ENCODE measurements around the gene DHX29.
A peak's percentile ranks its signal among the peaks of the same experiment; 100 is the strongest.

Gene DHX29

DNA sequence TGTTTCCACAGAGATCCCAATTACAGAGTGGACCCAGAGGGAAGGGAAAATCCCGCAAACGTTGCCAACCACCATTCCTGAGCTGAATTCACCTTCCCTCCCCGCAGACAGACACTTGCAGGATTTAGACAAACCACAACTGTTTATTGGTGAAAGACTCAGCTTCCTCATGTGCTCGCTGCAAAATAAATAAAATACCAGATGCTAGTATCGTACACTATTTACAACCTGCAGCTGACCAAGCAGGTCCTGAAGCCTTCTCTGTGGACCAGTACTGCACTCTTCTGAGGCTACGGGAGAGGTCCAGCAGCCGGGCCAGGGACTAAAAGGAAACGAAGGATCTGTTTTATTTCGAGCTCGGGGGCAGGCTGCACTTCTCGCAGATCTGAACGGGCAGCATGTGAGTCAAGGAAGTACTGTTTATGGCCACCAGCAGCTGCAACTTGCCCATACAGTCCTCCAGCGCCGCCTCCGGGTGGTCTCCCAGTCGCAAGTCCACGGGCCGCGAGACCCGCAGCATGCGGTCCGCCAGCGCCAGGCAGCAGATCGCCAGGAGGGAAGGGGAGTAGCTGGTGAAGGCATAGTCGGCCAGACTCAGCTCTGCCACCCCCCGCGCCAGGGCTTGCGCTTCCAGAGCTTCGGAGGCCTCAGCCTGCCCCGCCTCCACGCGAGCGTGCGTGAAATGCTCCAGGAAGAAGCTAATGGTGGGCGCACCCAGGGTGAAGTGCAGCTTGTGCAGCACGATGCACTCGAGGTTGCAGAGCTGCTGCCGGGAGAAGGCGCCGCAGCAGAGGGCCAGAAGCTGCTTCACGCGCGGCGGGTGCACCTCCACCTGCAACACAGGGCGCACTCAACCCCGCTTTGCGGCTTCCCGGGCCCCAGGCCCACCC, 76.2 kb downstream of the DHX29 start:
- peak; percentile 20 for DNase-seq

DNA sequence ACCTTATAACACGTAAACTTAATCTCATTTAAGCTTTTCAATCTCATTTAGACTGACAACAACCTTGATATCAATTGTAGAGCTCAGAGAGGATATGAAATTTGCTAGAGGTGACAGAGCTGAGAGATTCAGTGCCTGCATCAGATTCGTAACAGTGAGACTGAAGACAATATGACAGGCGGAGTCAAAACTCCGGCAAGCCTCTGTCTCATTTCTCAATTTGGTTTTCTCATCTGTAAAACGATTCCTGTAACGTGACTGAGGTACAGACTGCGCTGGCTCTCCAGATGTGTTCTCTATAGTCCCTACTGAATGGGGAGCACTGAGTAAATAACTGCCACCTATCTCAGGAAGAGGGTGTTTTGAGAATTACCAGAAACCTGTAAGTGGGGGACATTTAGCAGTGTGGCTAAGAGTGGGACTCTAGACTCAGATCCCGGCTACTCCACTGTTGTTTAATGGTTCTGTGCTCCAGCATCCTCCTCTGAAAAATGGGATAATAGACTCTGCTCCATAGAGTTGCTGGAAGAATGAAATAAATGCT, 77.3 kb downstream of the DHX29 start:
- no peak for DNase-seq

DNA sequence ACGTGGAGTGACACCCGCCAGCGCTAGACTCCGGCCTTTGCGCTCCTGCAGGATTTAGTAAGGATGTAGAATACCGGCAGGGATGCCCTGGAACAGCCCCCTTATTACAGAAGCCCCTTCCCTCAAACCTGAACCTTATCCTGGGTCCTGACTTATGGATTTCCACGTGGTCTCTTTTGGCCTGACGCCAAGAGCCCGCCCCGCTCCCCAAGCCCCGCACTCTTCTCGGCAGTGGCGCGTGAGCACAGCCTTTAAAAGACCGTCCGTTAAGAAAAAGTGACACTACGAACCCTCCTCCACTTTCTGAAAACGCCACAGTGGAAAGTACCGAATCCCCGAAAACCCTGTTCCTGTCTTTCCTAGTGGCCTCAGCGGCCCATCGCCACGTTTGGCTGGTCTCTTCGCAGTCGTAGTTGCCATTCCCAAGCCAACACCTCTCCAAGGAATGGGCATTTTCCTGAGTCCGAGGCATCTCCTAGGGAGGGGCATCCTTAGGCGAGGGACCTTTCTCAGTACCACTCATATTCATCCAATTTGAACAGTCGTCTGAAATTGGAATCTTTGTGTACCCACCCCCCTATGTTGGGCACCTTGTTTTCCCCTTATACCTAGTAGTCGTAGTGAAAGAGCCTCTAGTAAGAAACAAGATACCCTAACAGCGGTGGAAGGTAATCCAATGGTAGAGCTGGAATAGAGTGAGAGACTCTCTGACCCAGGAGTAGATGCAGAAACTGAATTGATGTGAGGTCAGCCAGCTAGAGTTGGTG, 79.6 kb downstream of the DHX29 start:
- no peak for DNase-seq

DNA sequence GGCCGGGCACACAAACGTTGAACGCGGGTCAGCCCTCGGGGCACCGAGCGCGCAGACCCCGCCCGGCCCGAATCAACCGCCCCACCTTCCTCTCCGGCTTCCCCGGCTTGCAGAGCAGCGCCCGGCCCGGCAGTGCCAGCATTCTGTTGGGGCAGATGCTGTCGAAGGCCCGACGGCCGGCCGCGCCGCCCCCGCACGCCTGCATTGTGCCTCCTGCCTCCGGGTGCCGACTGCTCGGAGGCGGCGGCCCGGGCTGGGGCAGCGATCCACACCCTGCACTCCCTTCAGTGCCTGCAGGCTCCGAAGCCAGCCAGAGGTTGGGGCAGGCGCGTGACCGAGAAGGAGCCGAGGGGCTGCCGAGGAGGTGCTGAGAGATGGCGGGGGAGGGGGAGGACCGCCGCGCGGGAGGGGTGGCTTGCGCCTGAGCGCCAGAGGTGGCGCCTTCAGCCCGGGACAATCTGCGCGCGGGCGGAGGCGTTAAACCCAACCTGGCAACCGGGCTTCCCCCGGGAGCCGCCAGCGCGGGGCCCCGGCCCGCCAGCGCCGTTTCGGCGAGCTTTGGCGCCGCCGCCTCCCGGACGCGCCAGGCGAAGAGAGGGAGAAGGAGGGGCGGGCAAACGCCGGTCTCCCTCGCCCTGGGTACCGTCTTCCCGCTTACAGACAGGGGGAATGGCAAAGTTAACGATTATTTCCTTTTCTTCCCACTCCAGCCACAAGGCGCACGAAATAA, 80.4 kb downstream of the DHX29 start, which contains the start of gene MCIDAS:
TSS of gene MCIDAS (minus strand) at position 382 of the 730 bp plus-strand sequence. CDS start at position 205, 177 bp downstream.
- peak; percentile 52 for DNase-seq

DNA sequence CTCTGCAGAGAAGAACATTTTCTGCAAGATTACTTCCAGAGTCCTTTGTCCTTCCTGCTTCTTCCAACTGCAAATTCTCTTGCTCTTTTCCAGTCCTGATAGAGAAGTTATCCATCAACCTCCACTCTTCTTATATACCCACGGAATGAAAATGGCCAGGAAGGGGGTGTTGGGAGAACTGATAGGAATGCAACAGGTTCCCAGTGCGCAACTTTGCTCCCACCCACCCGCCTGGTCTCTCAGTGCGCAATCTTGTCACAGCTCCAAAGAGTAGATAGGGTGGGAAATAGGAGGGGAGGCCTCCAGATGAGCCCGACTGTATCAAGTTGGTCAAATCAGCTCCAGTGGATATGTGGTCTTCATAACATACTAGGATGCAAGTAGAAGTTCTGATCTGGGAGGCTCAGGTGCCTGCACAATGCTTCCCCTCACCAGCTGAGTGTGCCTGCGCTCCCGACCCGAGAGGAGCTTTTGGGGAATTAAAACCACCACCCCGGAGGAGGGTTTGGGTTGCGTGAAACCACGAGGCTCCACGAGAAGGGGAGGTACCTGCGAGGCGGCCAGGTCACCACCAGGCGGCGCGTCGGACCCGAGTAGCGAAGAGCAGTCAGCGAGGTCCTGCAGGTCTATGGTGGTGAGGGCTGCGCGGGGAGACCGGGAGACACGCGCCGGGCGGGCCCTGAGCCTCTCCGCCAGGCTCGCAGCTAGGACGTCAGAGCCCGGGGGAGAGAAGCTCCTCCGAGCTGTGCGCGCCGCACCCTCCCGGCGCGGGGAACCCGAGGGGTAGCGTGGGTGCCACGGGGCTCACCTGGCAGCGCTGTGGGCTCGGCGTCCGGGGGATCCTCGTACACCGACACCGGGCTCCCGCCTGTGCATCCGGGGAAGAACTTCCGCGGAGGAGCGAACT, 81.2 kb downstream of the DHX29 start:
- DNase-seq: peak; percentile 30

DNA sequence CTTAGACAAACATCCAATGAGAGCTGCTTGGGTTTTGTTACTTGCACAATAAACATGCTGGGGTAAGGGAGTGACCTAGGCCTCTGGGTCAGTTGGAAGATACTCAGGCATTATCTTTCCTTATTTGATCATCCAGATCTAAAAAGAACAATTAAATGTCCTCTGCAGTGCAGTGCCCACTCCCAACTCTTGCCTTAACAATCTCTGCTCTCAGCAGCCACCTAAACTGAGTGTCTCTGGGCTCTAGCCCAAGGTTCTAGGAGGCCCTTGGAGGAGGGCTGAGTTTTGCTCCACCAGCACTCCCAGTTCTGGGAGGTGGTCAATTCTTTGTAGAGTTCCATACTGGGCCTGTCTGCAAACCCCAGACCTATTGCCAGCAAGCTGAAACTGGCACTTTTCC, 82.1 kb downstream of the DHX29 start:
- no peak for DNase-seq

DNA sequence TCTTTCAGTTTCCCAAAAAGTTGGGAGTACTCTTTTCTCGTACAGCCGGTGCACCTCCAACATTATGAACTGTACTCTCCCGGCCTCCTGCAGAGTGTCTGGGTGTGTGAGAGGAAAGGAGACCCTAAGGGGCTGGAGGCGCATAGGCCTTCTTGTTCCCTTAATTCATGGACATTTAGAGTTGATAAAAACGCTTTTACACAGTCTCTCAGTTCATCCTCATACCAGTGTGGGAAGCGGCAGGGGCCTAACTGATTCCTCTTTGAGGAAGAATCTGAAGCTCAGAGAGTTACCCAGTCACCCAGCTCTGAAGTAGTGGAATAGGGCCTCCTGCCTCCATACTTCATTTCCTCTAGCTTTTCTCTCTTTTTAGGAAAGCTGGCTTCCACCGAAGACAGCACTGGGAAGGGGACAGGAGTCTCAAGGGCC, 83.7 kb downstream of the DHX29 start:
- no peak for DNase-seq

DNA sequence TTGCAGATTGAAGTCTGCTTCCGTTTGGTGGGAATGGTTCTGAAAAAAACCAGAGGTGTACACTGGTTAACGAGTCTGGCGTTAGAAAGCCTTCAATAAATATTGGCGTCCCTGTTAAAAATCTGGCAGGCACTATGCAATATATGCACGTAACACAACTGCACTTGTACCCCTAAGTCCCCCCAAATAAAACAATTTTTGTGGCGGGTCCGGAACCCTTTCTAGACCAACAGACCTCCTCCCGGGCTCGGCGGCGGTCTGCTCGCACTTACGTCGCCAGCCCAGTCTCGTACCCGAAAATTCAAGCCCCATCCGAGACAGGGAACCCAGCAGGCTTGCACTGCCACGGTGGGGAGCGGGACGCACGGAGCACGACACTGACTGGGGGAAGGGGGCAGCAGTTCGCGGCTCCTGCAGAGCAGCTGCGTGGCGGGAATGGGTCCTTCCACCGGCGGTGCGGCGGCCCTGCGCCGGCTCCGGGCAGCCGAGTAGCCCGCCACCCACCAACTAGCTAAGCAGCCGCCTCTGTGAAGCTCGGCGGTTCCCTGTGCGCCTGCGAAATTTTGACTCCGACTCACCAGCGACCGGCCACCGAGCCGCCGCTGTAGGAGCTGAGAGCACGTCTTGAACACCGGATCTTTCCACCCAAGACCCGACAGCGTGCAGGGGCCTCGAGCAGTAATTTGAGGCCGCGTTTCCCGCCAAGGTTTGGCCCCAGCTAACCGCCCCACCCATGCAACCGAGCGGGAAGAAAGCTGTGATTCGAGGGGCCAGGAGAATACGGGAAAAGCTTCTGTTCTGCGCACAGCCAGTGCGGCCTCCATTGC, 84.3 kb downstream of the DHX29 start:
- no peak for DNase-seq

DNA sequence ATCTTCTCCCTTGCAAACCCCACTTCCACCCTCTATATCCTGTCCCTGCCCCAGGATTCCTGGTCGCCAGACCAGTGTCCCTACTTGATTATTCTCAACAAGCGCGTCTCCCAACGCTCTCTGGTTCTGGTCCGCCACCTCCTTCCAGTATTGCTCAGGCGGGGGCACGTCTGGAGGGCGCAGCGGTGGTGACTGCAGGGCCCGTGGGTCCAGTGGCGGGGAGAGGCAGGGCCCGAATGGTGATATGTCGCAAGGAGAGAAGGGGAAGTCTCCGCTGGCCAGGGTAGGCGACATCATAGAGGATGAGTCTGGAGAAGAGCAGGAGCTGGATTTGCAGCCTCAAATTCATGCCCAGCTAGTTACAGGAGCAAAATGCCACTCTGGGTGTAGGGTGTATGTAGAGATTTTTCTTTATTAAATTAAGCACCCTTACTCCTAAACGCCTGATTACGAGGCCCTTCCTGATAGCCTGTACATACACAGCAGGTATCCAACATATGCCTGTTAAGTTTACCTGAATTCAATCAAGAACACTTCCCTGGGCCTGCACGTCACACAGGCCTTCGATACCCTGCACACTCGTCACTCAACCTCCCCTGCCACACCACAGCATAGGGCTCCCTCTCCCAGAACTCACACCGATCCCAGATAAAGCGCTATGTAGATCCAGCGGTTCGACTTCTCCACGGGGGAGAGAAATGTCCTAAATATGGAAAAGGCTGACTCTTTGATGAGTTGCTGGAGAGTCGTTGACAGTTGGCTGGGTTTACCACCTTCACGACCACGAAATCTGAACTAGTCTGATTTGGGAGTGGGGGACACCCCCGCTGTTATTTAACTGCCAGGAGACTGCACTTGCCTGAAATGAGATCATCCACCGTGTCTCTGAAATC, 85.2 kb downstream of the DHX29 start:
- DNase-seq: no peak

DNA sequence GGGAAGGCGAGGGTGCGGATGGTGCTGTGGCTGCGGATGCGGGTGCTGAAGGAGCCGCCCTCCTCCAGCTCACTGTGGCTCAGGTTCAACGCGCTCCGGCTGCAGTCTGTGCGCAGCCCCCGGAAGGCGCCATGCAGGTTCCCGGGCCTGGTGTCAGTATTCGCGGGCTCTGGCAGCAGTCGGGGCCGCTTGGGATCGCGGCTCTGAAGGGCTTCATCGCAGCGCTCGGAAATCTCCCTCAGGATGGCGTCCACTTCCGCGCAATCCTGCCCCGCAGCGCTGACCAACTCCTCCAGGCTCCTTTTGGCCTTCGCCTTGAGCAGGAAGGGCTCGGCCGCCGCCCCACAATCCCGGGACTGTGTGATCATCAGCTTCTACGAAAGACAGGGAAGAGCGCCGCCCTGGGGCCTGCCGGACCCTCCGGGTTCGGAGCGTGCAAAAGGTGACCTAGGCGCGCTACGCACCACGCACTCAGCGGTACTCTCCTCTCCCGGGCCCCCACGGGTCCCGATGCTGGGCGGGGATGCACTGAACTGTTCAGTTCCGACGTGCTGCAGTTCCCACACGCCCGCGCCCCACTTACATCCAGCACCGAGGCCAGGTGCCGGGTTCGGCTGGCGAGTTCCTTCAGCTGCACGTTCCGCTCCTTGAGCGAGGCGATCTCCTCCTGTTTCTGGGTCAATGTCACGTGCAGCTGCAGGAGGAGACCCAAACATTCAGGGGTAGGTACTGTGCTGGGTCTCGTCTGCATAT, 86.9 kb downstream of the DHX29 start:
- no peak for DNase-seq

DNA sequence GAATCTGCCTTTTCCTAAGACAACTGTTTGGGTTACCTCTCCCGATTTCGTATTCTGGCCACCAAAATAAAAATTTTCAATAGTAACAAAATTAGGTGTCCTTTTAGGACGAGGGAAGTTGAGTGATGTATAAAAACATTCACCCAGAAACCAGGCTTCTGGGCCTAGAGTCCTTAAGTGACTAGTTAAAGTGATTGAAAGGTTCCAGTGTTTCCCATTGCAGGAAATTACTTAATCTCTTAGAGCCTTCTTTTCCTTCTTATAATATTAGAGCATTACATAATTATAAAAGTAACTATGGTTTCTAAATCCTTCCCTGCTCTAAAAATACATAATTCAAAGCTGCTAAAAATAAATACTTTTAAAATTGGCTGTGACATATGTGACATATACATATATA, 87.7 kb downstream of the DHX29 start:
- DNase-seq: no peak

DNA sequence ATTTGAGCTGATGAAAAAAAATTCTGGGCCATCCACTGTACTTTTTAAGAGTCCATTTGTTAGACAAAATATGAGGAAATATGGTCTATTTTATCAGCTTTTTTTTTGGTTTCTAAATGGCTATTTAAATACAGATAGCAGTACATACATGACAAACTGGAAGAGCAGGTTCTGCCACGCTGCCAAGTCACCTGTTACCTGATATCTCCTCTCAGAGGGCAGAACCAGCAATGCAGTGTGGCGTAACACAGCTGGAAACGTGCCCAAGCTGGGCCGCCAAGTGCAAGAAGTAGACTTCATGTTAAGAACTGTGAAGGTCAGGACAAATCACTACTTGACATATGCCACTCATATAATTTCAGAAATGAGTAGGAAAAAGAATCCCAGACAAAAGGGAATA, 88.5 kb downstream of the DHX29 start:
- no peak for DNase-seq

DNA sequence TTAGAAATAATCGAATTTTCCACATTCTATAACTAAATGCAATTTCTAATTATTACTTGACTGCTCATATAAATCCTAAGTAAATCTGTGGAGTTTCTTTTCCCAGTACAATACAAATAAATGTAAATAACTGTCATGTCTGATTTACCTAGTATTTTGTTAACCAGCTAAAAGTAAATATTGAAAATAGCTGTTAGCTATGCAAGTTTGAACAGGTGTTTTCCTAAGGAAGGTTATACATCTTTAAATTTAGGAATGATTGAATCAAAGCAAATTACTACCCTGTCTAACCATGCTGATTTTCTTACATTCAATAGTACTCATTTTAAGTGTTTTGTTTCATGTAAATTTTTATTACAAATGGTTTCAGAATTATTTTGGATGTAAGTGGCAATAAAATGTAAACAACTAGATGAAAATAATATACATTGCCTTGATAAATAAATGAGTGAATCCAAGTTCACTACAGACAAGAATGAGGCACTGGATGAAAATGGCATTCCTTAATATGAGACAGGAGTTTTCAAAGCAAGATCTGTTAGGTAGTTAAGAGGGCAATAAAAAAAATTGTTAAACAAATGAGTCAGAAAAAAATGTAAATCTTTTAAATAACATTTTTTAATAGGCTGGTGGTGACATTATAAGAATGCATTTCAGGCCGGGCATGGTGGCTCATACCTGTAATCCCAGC, 96.2 kb downstream of the DHX29 start:
- no peak for DNase-seq
